SK-N-MC (cell line): Measurements from ENCODE around the gene C7orf33.
"Not testable (repeated sequence)": the region's sequence is repeated elsewhere in the genome, so short reads cannot be mapped to it uniquely, and the experiment has no call there.

Experiments
- DNase-seq: peaks from one replicate; pipeline ENCODE4 v3.0.0-alpha.2; 2011; ENCODE audit warnings: low read depth, low spot score
- H3K27ac ChIP-seq: fragments of 200-600 bp; sonication (generic); 2 replicates; pipeline ENCODE4 v1.5.1; 2016; ENCODE audit warnings: mixed run types
- H3K36me3 ChIP-seq: fragments of 200-600 bp; sonication (generic); 2 replicates; pipeline ENCODE4 v1.6.1; 2017; ENCODE audit warnings: antibody characterized with exemption, low read length, mixed read lengths; ENCODE audit not compliant: insufficient read depth
- H3K4me3 ChIP-seq: fragments of 200-600 bp; sonication (generic); 2 replicates; pipeline ENCODE4 v1.5.1; 2016
- H3K9ac ChIP-seq: fragments of 200-600 bp; sonication (generic); 2 replicates; pipeline ENCODE4 v1.8.0; 2017; ENCODE audit warnings: mixed run types, mixed read lengths; ENCODE audit not compliant: insufficient read length
- H3K9me3 ChIP-seq: fragments of 200-600 bp; sonication (generic); 2 replicates; pipeline ENCODE4 v1.6.1; 2017; ENCODE audit warnings: low read depth, mild to moderate bottlenecking, antibody characterized with exemption, low read length, moderate library complexity, mixed read lengths
- EZH2 ChIP-seq: fragments of 200-600 bp; sonication (generic); IDR thresholded peaks from one replicate; pipeline ENCODE4 v1.6.1; 2017; ENCODE audit warnings: antibody characterized with exemption
- FOXP2 ChIP-seq: optimal IDR thresholded peaks from 2 replicates; pipeline ENCODE3; 2011; ENCODE audit warnings: mild to moderate bottlenecking, moderate library complexity; ENCODE audit not compliant: insufficient read depth; ENCODE audit errors: extremely low read length, control extremely low read depth
- POLR2AphosphoS5 ChIP-seq: IDR thresholded peaks from 2 replicates; pipeline ENCODE4 v1.6.1; 2012; ENCODE audit warnings: mild to moderate bottlenecking, low read depth, low read length, borderline replicate concordance

Gene C7orf33

GRCh38 chr7:148572067-148572522, 18.5 kb upstream of the C7orf33 start:
- no peak overlapping the region for H3K27ac ChIP-seq
- H3K9me3 ChIP-seq = no peaks in the 10 kb centered on the region
- no peak for TF ChIP-seq EZH2
- no peak for TF ChIP-seq FOXP2
- no peak for TF ChIP-seq POLR2AphosphoS5

GRCh38 chr7:148573581-148573980, 17.0 kb upstream of the C7orf33 start:
- not testable (repeated sequence) for H3K9ac ChIP-seq, H3K9me3 ChIP-seq, H3K27ac ChIP-seq, H3K36me3 ChIP-seq, H3K4me3 ChIP-seq, DNase-seq

More at GRCh38 chr7:148572067-148572522, 18.5 kb upstream of the C7orf33 start:
- H3K4me3 ChIP-seq = no peak overlapping the region
- no peak overlapping the region for H3K9ac ChIP-seq
- H3K36me3 ChIP-seq = no peaks in the 10 kb centered on the region
- no peak for DNase-seq

DNA sequence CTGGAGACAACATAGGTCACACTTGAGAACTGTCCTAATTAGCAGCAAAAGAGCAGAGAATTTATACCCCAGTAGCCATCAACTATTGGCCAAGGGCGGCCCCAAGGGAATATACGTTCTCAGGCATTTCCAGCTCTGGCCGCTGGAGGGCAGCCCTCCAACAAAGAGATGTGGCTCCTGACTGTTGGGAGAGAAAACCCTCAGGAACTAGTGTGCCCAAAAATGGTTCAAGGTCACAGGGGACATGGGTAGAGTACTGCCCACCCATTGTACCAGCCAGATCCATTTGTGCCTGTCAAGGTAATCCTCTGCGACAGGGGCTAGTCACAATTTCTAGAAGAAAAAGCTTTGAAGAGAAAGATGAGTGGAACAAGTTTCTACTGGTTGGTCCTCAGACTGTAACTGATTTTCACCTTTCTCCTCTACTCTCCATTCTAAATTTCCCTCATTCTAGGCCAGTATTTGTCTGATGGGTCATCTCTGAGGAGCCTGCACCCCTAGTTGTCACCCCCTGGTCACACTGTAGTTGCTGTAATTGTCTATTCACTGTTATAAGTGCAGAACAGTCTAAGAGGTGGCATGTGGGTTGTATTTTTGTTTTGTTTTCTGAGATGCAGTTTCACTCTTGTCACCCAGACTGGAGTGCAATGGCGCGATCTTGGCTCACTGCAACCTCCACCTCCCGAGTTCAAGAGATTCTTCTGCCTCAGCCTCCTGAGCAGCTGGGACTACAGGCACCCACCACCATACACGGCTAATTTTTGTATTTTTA, 14.7 kb upstream of the C7orf33 start:
- Histone ChIP-seq H3K9ac (peak overlapping the region; percentile 54), H3K4me3 (no peak overlapping the region), H3K9me3 (no peaks in the 10 kb centered on the region), H3K36me3 (no peaks in the 10 kb centered on the region), H3K27ac (no peak overlapping the region)
- peak; percentile 22 for DNase-seq
- no peak for TF ChIP-seq FOXP2
- no peak for TF ChIP-seq POLR2AphosphoS5
- TF ChIP-seq EZH2 = no peak

- no peak overlapping the region for H3K27ac ChIP-seq
- no peak overlapping the region for H3K9ac ChIP-seq
- H3K9me3 ChIP-seq = no peaks in the 10 kb centered on the region
- no peak overlapping the region for H3K4me3 ChIP-seq
- no peaks in the 10 kb centered on the region for H3K36me3 ChIP-seq
- TF ChIP-seq POLR2AphosphoS5 = no peak
- no peak for TF ChIP-seq EZH2
- no peak for TF ChIP-seq FOXP2
- no peak for DNase-seq
Measured at GRCh38 chr7:148579366-148579765, 11.2 kb upstream of the C7orf33 start.

- no peak overlapping the region for H3K27ac ChIP-seq
- no peak for DNase-seq
Measured at GRCh38 chr7:148580446-148580845, 10.1 kb upstream of the C7orf33 start.

GRCh38 chr7:148581624-148582023, 8.9 kb upstream of the C7orf33 start:
- Histone ChIP-seq H3K4me3 (no peak overlapping the region), H3K9me3 (no peaks in the 10 kb centered on the region), H3K27ac (no peak overlapping the region), H3K9ac (no peak overlapping the region), H3K36me3 (no peaks in the 10 kb centered on the region)
- DNase-seq = no peak
- TF ChIP-seq FOXP2 (no peak), POLR2AphosphoS5 (no peak), EZH2 (no peak)

More at GRCh38 chr7:148580446-148580845, 10.1 kb upstream of the C7orf33 start:
- H3K9me3 ChIP-seq = no peaks in the 10 kb centered on the region
- H3K36me3 ChIP-seq = no peaks in the 10 kb centered on the region
- TF ChIP-seq EZH2 = no peak
- TF ChIP-seq POLR2AphosphoS5 = no peak
- TF ChIP-seq FOXP2 = no peak
- no peak overlapping the region for H3K9ac ChIP-seq
- no peak overlapping the region for H3K4me3 ChIP-seq

GRCh38 chr7:148584154-148584827, 6.3 kb upstream of the C7orf33 start:
- Histone ChIP-seq H3K27ac (no peak overlapping the region), H3K4me3 (no peak overlapping the region), H3K9ac (no peak overlapping the region), H3K36me3 (no peaks in the 10 kb centered on the region), H3K9me3 (no peaks in the 10 kb centered on the region)
- DNase-seq = no peak
- TF ChIP-seq FOXP2 (no peak), EZH2 (no peak), POLR2AphosphoS5 (no peak)

DNA sequence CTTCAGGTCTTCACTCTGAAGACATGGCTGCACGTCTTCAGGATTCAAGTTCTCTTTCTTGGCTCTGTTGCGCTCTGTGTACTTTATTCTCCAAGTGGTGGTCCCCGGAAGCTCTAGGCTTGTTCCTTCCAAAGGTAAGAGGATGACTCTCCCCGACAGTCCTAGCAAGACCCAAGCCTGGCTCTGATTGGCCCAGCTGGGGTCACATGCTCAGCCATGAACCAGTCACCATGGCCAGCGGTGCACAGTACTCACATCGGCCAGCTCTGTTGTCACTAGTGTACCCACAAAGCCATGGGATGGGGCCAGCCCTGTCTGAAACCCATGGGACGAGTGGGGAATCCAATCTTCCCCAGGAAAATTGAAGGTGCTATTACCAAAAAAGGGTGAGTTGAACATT, 5.2 kb upstream of the C7orf33 start:
- Histone ChIP-seq H3K4me3 (no peak overlapping the region), H3K9me3 (no peaks in the 10 kb centered on the region), H3K9ac (no peak overlapping the region), H3K36me3 (no peaks in the 10 kb centered on the region), H3K27ac (no peak overlapping the region)
- no peak for TF ChIP-seq EZH2
- no peak for DNase-seq
